Measurements from ENCODE around the gene C6orf136.

C6orf136 gene

DNA sequence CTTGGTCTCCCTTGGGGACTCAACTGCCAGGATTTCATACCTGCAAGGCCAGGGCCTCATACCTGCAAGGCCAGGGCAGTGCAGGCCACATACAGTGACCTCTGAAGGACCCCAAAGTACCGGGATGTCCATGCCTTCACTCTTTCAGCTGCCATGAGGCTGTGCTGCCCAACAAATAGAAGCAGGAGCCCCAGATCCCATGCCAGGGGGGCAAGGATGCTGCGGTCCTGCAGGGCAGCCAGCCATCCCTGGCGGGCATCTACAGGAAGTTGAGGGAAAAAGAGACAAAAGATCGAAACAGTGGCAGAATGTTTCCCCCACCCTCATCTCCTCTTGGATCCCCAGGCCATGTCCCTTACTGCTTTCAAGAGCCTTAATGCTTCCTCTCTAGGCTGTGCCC, 43.1 kb downstream of the C6orf136 start:
- no peaks in the 10 kb centered on the region for H4K20me1 ChIP-seq (ENCODE audit: insufficient read depth)
- peaks cover 13% of the 10 kb centered on the region for H3K79me2 ChIP-seq (ENCODE audit: insufficient read depth, low read depth)
- peak overlapping the region; percentile 49; the same call in 1 of the 2 replicates for H3K9ac ChIP-seq
- TF ChIP-seq, protein P1, sequence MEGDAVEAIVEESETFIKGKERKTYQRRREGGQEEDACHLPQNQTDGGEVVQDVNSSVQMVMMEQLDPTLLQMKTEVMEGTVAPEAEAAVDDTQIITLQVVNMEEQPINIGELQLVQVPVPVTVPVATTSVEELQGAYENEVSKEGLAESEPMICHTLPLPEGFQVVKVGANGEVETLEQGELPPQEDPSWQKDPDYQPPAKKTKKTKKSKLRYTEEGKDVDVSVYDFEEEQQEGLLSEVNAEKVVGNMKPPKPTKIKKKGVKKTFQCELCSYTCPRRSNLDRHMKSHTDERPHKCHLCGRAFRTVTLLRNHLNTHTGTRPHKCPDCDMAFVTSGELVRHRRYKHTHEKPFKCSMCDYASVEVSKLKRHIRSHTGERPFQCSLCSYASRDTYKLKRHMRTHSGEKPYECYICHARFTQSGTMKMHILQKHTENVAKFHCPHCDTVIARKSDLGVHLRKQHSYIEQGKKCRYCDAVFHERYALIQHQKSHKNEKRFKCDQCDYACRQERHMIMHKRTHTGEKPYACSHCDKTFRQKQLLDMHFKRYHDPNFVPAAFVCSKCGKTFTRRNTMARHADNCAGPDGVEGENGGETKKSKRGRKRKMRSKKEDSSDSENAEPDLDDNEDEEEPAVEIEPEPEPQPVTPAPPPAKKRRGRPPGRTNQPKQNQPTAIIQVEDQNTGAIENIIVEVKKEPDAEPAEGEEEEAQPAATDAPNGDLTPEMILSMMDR (conservative IDR thresholded peaks at IDR 0.05; ENCODE audit: low read depth, low read length): no peak
- H3K36me3 ChIP-seq (ENCODE audit: insufficient read depth): no peaks in the 10 kb centered on the region
- H3K4me1 ChIP-seq (ENCODE audit: low read depth, poor library complexity, severe bottlenecking): peaks cover 49% of the 10 kb centered on the region
- peak overlapping the region; percentile 96 for H3K4me2 ChIP-seq
- H2AFZ ChIP-seq (ENCODE audit: low read depth): peak overlapping the region; percentile 90
- H3K27ac ChIP-seq: peak overlapping the region; percentile 21; the same call in 1 of the 2 replicates
- no peak overlapping the region for H3K4me3 ChIP-seq (IDR thresholded peaks at IDR 0.05; ENCODE audit: insufficient read depth, low read depth, low read length)
- no peaks in the 10 kb centered on the region for H3K27me3 ChIP-seq (ENCODE audit: insufficient read depth, low read depth)

DNA sequence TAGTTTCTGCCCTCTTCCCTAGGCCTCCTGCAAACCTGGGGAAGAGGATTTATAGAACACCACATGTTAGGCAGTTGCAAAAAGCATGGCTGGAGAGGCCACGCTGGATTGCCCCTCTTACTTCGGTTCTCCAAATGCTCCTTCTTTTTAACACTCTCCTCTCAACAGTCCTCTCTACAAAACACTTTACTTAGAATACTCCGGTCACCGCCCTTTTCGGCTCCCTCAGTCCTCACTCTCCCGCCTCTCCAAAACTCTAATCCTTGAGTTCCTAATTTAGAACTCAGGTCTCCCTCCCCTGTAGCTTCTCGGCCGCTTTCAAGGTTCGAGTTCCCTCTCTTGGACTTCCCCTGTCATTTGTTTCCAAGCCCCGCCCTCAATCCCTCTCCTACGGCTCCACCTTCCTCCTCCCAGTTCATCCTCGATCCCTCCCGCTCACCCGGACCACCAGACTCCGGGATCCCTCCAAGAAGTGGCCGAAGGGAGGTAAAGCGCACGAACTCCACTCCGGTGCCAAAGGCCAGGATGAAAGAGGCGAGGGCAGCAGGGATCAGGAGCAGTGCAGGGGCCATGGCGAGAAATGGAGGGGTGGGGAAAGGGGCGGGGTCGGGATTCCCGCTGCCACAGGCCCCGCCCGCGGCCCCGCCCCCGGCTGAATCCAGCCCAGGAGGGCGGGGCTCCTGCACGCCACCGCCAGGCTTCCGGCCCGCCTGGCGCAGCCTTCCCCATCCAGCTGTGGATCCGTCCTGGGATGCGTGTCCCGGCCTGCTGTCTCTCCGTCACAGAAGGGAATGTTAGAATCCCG, 43.7 kb downstream of the C6orf136 start, which contains the start of gene NRM:
Gene NRM (minus strand): TSS at position 582 of the 805 bp plus-strand sequence. CDS start 10 bp downstream, at position 572.
- Histone ChIP-seq H3K36me3 (ENCODE audit: insufficient read depth) (no peaks in the 10 kb centered on the region), H3K27ac (peak within 1 kb of the TSS; percentile 50; the same call in 1 of the 2 replicates), H4K20me1 (ENCODE audit: insufficient read depth) (no peaks in the 10 kb centered on the region), H3K9ac (peak within 1 kb of the TSS; percentile 49; the same call in 1 of the 2 replicates), H2AFZ (ENCODE audit: low read depth) (peak within 1 kb of the TSS; percentile 90), H3K4me3 (IDR thresholded peaks at IDR 0.05; ENCODE audit: insufficient read depth, low read depth, low read length) (no peak within 1 kb of the TSS), H3K4me2 (peak within 1 kb of the TSS; percentile 96), H3K4me1 (ENCODE audit: low read depth, poor library complexity, severe bottlenecking) (peaks cover 42% of the 10 kb centered on the region), H3K79me2 (ENCODE audit: insufficient read depth, low read depth) (peaks cover 6% of the 10 kb centered on the region; the same call in 1 of the 2 replicates), H3K27me3 (ENCODE audit: insufficient read depth, low read depth) (no peaks in the 10 kb centered on the region)
- TF ChIP-seq, protein P1 (conservative IDR thresholded peaks at IDR 0.05; ENCODE audit: low read depth, low read length): no peak

DNA sequence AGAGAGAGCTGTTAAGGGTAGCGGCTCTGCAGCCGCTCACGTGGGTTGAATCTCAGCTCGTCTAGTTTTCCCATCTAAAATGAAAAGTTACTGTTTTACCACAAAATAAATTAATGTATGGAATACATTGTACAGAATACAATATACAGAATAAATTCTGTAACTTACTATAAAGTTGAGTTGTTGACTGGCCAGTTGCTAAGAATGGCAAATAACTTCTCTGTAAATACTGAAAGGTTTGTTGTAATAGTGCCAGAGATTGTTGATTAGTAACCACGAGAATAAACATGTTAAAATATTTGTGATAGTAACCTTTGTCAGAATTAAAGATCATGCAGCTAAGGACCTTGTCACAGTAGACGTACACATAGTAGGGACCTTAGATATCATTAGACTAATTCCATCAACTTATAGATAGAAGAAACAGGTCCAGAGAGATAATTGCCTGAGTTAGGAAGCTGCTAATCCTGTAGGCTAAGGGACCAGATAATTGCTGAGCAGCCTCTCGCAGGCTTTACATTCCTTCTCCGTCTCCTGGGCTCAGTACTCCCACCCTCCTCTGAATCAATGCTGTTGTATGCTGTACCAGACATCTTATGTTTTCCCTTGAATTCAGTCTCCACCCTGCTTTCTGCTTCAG, 44.4 kb downstream of the C6orf136 start:
- Histone ChIP-seq H4K20me1 (ENCODE audit: insufficient read depth) (no peaks in the 10 kb centered on the region), H2AFZ (ENCODE audit: low read depth) (peak overlapping the region; percentile 90), H3K27me3 (ENCODE audit: insufficient read depth, low read depth) (no peaks in the 10 kb centered on the region), H3K36me3 (ENCODE audit: insufficient read depth) (no peaks in the 10 kb centered on the region), H3K79me2 (ENCODE audit: insufficient read depth, low read depth) (no peaks in the 10 kb centered on the region; the same call in 1 of the 2 replicates), H3K4me1 (ENCODE audit: low read depth, poor library complexity, severe bottlenecking) (peaks cover 37% of the 10 kb centered on the region), H3K4me3 (IDR thresholded peaks at IDR 0.05; ENCODE audit: insufficient read depth, low read depth, low read length) (no peak overlapping the region), H3K4me2 (peak overlapping the region; percentile 96), H3K9ac (peak overlapping the region; percentile 49; the same call in 1 of the 2 replicates), H3K27ac (peak overlapping the region; percentile 50; the same call in 1 of the 2 replicates)
- TF ChIP-seq, protein P1 (conservative IDR thresholded peaks at IDR 0.05; ENCODE audit: low read depth, low read length): no peak

DNA sequence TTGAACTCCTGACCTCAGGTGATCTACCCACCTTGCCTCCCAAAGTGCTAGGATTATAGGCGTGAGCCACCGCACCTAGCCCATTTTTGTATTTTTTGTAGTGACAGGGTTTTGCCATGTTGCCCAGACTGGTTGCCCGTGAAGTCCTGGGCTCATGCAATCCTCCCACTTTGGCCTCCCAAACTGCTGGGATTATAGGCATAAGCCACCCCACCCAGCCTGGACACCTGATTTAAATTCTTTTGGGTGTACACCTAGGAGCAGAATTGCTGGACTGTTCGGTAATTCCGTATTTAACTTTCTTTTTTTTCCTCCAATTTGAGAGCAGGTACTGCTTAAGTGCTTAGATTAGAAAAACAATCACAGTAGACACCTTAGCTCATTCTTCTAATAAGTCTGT, 49.5 kb downstream of the C6orf136 start:
- H3K79me2 ChIP-seq (ENCODE audit: insufficient read depth, low read depth): no peaks in the 10 kb centered on the region
- H3K4me1 ChIP-seq (ENCODE audit: low read depth, poor library complexity, severe bottlenecking): peaks cover 9% of the 10 kb centered on the region
- no peak overlapping the region for H3K4me3 ChIP-seq (IDR thresholded peaks at IDR 0.05; ENCODE audit: insufficient read depth, low read depth, low read length)
- no peaks in the 10 kb centered on the region for H4K20me1 ChIP-seq (ENCODE audit: insufficient read depth)
- TF ChIP-seq, protein P1 (conservative IDR thresholded peaks at IDR 0.05; ENCODE audit: low read depth, low read length): no peak
- no peak overlapping the region for H2AFZ ChIP-seq (ENCODE audit: low read depth)
- no peak overlapping the region for H3K4me2 ChIP-seq
- no peaks in the 10 kb centered on the region for H3K36me3 ChIP-seq (ENCODE audit: insufficient read depth)
- no peaks in the 10 kb centered on the region for H3K27me3 ChIP-seq (ENCODE audit: insufficient read depth, low read depth)
- H3K27ac ChIP-seq: no peak overlapping the region
- no peak overlapping the region for H3K9ac ChIP-seq

Measured in KMS-11 (cell line).